HUDEP-2 (cell line): ENCODE results near the gene STAT1.

Source experiments
- DNase-seq, 76 experiments: peaks; one replicate each; lab custom pipeline; 2025; ENCODE audit not compliant: unreplicated experiment in 76 of 76; lab: John Stamatoyannopoulos, UW

Gene STAT1

DNA sequence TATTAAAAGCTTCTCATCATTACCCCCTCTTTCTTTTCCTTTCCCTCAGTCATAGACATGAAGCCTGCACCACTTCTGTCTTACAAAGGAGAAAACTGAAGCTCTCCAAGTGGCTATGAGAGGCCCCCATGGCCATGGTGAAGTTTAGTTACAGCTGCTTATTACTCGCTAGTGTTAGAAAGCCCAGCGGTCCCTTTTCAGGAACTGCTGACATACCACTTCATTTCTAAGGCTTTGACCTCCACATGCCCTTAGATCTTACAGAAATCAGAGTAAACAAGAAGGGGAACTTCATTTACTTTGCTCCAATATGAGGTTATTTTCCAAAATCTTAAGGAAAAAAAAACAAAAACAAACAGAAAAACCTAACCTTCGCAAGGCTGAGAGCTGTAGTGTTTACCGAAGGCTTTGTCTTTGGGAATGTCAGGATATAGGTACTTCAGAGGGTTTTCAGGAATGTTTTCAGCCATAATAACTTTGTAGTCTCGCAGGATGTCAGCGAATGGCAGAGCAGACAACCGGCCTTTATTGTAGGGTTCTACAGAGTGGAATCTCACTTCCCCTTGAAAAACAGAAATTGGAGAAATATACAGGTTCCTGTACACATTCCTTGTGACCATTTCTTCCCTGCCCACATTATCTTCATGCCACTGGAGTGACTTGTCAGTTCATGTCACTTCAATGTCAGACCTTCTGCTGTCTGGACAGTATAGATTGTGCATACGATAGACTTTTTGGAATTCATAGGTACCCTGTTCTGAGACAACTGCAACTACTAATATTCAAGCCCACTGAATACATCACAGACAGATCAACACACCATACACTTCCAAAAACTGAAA, 18.8 kb upstream of the STAT1 start:
- no peak for DNase-seq

DNA sequence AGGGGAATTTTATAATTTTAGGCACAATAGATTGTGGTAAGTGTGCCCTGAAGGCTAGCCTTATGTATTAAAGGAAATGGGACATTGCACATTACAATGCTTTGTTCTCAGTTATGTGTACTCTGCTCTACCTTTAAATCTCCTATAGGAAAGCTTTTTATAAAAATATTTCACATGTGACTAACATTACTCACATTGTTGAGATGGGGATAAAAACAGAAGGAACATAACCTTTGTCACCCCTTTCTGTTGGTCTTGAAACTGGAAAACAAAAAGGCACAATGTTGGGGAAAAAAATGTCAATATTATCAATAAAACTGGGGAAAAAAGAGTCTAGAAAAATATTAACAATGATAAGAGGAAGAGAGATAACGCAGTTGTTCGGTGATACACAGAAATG, 17.3 kb upstream of the STAT1 start:
- no peak for DNase-seq

- peak in 23 of 76 experiments; percentile 2 to 54 (median 21) for DNase-seq
Measured at GRCh38 chr2:191030521-191031154, 16.7 kb upstream of the STAT1 start.

- no peak for DNase-seq
Measured at GRCh38 chr2:191029280-191029950, 15.4 kb upstream of the STAT1 start.

DNA sequence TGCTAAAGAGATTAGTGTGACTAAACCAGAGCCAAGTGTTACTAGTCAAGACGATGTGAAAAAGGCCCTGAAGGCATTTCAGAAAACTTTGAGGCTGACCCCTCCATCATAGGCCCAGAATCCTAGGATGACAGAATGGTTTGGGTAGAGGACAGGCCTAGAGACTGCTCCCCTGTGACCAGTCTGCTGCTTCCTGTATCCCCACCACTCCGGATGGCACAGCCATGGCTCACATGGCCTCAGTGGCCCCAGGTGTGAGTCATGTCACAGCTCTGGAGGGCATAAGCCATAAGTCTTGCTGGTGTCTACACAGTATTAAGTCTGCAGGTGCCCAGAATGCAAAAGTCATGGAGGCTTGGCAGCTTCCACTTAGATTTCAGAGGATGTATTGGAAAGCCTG, 12.4 kb upstream of the STAT1 start:
- no peak for DNase-seq

DNA sequence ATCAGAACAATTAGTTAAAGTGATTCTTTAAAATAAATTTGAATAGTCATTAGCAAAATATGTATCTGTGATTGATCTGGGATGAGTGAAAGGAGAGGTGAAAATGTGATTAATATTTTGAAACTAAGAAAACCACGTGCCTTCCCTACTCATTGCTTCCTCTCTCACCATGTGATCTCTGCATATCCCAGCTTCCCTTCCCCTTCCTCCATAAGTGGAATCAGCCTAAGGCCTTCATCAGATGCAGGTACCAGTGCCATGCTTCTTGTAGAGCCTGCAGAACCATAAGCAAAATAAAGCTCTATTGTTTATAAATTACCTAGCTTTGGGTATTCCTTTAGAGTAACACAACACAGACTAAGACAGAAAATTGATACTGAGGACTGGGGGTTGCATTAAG, 11.2 kb upstream of the STAT1 start:
- no peak for DNase-seq

- peak in 6 of 76 experiments; percentile 5 to 40 (median 20) for DNase-seq
Measured at GRCh38 chr2:191023235-191023679, 9.3 kb upstream of the STAT1 start.

DNA sequence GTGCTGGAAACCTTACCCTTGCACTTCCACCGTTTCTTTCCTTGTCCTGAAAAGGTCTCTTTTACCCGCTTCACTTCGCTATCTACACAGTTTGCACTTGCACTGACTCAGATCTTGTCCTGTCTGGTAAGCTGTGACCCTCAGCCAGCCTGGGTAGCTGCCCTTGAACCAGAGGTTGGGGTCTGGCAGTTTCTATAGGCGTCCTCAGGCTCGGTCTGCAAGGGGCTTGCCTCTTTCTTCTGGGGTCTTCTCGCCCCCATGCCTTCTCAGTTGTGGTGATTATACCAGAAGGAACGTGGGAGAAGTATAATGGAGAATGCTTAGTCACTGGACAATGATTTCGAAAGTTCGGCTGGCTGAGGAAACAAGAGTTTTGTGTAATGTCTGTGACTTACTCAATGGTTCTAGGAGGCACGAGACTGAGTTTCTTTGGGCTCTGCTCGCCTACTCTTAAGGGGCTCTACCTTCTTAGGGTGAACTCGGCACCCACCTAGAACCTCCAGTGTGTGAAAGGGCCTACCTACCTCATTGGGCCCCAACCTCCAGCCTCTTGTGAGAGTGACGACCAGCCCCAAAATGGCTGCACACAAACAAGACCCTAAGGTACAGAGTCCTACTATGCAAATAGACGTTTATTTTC, 6.9 kb upstream of the STAT1 start:
- DNase-seq, result peak in 16 of 76 experiments; percentile 4 to 68 (median 42)

DNA sequence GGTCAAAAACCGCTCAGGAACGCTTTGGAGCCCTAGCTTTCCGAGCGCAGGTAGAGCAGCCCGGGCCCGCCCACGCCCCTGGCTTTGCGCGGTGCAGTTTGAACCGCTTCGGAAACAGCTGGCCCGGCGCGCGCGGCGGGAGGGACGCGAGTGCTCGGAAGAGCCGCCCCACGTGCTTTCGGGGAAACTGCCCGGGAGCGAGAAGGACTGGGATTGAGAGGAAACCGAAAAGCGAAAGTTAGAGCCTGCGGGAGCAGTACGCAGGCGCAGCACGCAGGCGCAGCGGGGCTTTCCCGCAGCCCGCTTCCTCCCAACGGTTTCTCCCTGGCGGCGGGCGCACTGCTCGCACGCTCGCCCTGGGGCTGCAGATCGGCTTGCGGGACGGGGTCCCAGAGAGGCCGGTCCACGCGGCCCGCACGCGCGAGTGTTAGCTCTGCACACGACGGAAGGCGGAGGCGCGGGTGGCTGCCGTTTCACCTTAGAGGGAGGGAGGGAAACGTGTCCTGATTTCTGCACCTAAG, 6.3 kb upstream of the STAT1 start:
- DNase-seq, result peak in 74 of 76 experiments; percentile 43 to 96 (median 89)

- DNase-seq, result no peak
Measured at GRCh38 chr2:191019376-191019775, 5.4 kb upstream of the STAT1 start.

GRCh38 chr2:191018643-191019119, 4.7 kb upstream of the STAT1 start:
- no peak for DNase-seq

DNA sequence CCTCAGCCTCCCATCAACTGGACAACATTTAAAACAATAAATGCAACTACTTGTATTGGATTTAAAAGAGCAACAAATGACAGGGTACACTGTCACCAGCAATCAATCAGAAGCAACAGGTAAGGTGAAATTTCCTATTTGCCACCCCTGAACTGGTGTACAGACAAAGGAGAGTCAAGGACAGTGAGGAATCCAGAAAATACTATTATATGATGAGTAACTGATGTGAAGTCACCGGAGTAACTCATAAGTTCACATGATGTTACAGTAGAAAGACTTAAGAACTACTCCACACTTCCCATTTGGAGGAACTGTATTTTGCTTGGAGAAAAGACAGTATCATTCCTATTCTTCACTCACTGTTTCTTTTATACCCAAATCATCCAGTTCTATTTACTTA, 4.1 kb upstream of the STAT1 start:
- DNase-seq, result no peak

- DNase-seq, result no peak
Measured at GRCh38 chr2:191015831-191016230, 1.9 kb upstream of the STAT1 start.

DNA sequence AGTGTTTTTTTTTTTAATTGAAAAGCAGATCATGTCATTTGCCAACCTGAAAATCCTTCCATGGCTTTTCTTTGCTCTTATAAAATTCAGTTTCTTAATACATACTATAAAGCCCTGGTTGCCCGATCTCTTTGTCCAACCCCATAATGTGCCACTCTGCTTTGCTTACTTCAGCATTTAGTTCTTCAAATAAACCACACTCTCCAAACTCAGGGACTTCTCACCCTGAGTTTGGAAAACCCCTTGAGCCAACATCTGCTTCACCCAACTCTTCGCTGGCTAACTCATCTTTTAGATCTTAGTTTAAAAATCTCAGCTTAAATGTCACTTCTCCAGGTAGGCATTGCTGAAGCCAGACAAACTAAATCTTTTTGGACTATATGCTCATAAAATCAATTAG, 1.3 kb upstream of the STAT1 start:
- DNase-seq, result no peak

- no peak for DNase-seq
Measured at GRCh38 chr2:191014653-191015020, 666 bp upstream of the STAT1 start.

- DNase-seq, result peak in 1 of 76 experiments; percentile 58
Measured at GRCh38 chr2:191013682-191013931, 364 bp downstream of the STAT1 start.

DNA sequence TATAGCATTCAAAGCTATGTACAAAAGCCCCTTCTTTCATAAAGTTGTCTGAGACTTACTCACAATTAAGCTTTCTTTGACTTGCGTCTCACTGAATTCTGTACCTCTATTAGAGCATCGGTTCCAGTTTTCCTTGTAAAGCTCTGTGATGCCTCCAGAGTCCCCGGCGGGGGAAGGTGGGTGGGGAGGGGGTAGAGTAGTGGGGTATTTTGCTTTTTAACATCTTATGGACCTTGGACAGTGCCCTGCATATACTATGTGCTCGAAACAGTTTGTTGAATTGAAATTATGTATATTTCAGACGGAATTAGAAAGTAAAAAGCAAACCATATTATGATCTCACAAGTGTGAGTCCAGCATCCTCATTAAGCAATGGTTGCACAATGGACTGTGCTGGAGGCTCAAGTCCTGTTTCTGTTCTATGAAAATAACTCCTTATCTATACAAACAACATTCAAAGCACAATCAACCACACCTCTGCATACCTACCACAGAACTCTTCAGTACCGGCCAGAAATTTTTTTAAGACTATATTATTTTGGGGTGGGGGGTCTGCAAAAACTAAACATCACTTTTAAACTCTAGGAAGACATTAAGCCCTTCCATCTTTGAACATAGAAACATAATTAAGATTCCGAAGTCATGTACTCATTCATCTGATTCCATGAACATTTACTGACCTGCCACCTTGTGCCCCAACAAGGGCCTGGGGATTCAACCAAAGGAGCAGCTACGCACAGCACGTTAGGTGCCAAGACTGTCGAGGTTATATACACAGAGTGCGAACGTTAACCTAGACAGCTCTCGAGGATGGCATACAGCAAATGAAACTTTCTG, 908 bp downstream of the STAT1 start:
- peak in 3 of 76 experiments; percentile 1 to 3 (median 1) for DNase-seq

DNA sequence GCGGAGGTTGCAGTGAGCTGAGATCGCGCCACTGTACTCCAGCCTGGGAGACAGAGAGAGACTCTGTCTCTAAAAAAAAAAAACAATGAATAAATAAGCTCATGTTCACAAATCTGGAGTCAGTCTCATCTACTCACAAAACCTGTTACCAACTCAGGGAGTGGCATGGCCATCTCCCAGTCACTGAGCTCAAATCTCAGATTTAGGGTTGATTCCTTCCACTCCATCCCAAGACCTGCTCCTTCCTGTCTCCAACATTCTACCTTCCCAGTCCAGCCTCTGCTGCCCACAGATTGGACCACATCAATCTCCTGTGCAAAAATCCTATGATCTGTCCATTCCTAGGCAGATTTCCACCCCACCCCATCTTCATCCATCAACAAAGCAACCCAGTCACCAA, 1.6 kb downstream of the STAT1 start:
- no peak for DNase-seq

- no peak for DNase-seq
Measured at GRCh38 chr2:191010887-191011885, 2.8 kb downstream of the STAT1 start.
